OCI-LY7 (cell line): Measurements from ENCODE around the gene NELFA. TPM values are rescaled to one million over a fixed set of nuclear protein-coding genes. Genes with fewer than 3 reads are reported as not detected.
"Not testable (repeated sequence)": the region's sequence is repeated elsewhere in the genome, so short reads cannot be mapped to it uniquely, and the experiment has no call there.

Source experiments
- BruUV-seq: library from RNA; stranded (reverse); fragments of 400-500 nt; replicated peaks from 2 replicates; lab custom pipeline; 2021; lab: Mats Ljungman, UMichigan
- CTCF ChIA-PET: fragments of 300-600 bp; sonication (Branson Sonifier 250); formaldehyde crosslinking; loops from one replicate; lab custom pipeline; 2022; ENCODE audit warnings: antibody characterized with exemption; ENCODE audit not compliant: unreplicated experiment; lab: Charles Lee
- POLR2A ChIA-PET: fragments of 300-600 bp; sonication (Branson Sonifier 250); formaldehyde crosslinking; loops from one replicate; lab custom pipeline; 2022; ENCODE audit warnings: antibody characterized with exemption; lab: Charles Lee
- DNase-seq: peaks from one replicate; pipeline ENCODE4 v3.0.0-alpha.2; 2015; ENCODE audit warnings: low spot score
- H2AFZ ChIP-seq: fragments of 200-600 bp; sonication (generic), shearing (Covaris generic); 2 replicates; pipeline ENCODE4 v1.6.1; 2014; ENCODE audit warnings: mild to moderate bottlenecking, antibody characterized with exemption, low read length, moderate library complexity
- H3K27ac ChIP-seq: fragments of 200-600 bp; sonication (generic); 2 replicates; pipeline ENCODE4 v1.5.1; 2014; ENCODE audit warnings: mixed run types, low read depth, mild to moderate bottlenecking, moderate library complexity, low read length, inconsistent platforms; ENCODE audit not compliant: poor library complexity, severe bottlenecking
- H3K36me3 ChIP-seq: fragments of 200-600 bp; sonication (generic); 2 replicates; pipeline ENCODE4 v1.6.1; 2014; ENCODE audit warnings: mild to moderate bottlenecking, antibody characterized with exemption, low read length, moderate library complexity, mixed read lengths; ENCODE audit not compliant: insufficient read depth
- H3K4me1 ChIP-seq: fragments of 200-600 bp; sonication (generic); 2 replicates; pipeline ENCODE4 v1.5.1; 2014; ENCODE audit warnings: mild to moderate bottlenecking, low read length; ENCODE audit not compliant: insufficient read depth, poor library complexity, severe bottlenecking
- H3K4me2 ChIP-seq: fragments of 200-600 bp; sonication (generic); 2 replicates; pipeline ENCODE4 v1.6.1; 2014; ENCODE audit warnings: mild to moderate bottlenecking, low read length
- H3K4me3 ChIP-seq: fragments of 200-600 bp; sonication (generic); 2 replicates; pipeline ENCODE4 v1.5.1; 2014; ENCODE audit warnings: mild to moderate bottlenecking, low read depth, low read length; ENCODE audit not compliant: poor library complexity, severe bottlenecking
- H3K79me2 ChIP-seq: fragments of 200-600 bp; sonication (generic); 2 replicates; pipeline ENCODE4 v1.6.1; 2016; ENCODE audit warnings: low read depth, mild to moderate bottlenecking, low read length, moderate library complexity, mixed read lengths; ENCODE audit not compliant: insufficient read depth
- H3K9me2 ChIP-seq: fragments of 200-600 bp; sonication (generic); 2 replicates; pipeline ENCODE4 v1.6.1; 2016; ENCODE audit warnings: mild to moderate bottlenecking, low read length, mixed read lengths; ENCODE audit not compliant: insufficient read depth
- H3K9me3 ChIP-seq: fragments of 200-600 bp; sonication (generic); 2 replicates; pipeline ENCODE4 v1.6.1; 2014; ENCODE audit warnings: mild to moderate bottlenecking, mixed run types, low read length, mixed read lengths
- H4K20me1 ChIP-seq: fragments of 200-600 bp; sonication (generic); 2 replicates; pipeline ENCODE4 v1.6.1; 2014; ENCODE audit warnings: mild to moderate bottlenecking, antibody characterized with exemption, low read length, moderate library complexity, mixed read lengths; ENCODE audit not compliant: insufficient read depth
- CTCF ChIP-seq: fragments of 200-600 bp; sonication (generic); conservative IDR thresholded peaks from 2 replicates; pipeline ENCODE4 v1.5.1; 2014; ENCODE audit warnings: mild to moderate bottlenecking, antibody characterized with exemption, low read length, moderate library complexity, mixed read lengths
- EZH2phosphoT487 ChIP-seq: fragments of 200-600 bp; sonication (generic); IDR thresholded peaks from 2 replicates; pipeline ENCODE4 v1.6.1; 2018; ENCODE audit warnings: low read depth, borderline replicate concordance, mild to moderate bottlenecking, mixed run types, antibody characterized with exemption, low read length, moderate library complexity, mixed read lengths
- intact Hi-C: fragments of 100-400 bp; cut with micrococcal nuclease; formaldehyde crosslinking; loops from one replicate; pipeline ENCODE4 v1.10.0; 2022; ENCODE audit not compliant: unreplicated experiment
- total RNA-seq, 2 experiments: library from RNA; depleted of rRNA in 1 of 2; stranded (reverse); fragments of >200 nt in 1 of 2; shearing (Covaris generic) in 1 of 2; gene quantifications; 2 replicates each; pipeline ENCODE4 v1.2.3, GENCODE V29; 2014 to 2022

NELFA gene
- total RNA-seq, 2 experiments from 2014 or later = 45.5 to 45.7 TPM

- Histone ChIP-seq H2AFZ (no peak overlapping the region), H3K9me2 (no peaks in the 10 kb centered on the region), H3K4me3 (no peak overlapping the region), H3K9me3 (peaks cover 27% of the 10 kb centered on the region), H3K4me1 (no peaks in the 10 kb centered on the region), H3K4me2 (no peak overlapping the region), H4K20me1 (no peaks in the 10 kb centered on the region), H3K27ac (no peak overlapping the region), H3K79me2 (peaks cover 60% of the 10 kb centered on the region), H3K36me3 (peaks cover 76% of the 10 kb centered on the region)
- intact Hi-C loops = no loop called here
- POLR2A ChIA-PET = interaction anchor here (0.6 to 1.6 kb wide), 3 partner anchors 14 to 711 kb away, joined by 3 to 8 read pairs (median 5); partner anchors contain the start of gene NELFA
- BruUV-seq = no TSS peak
- CTCF ChIA-PET = no interaction called here
- DNase-seq = no peak
- TF ChIP-seq CTCF (no peak), EZH2phosphoT487 (no peak)
Measured at GRCh38 chr4:1994938-1995337, 13.8 kb downstream of the NELFA start.

DNA sequence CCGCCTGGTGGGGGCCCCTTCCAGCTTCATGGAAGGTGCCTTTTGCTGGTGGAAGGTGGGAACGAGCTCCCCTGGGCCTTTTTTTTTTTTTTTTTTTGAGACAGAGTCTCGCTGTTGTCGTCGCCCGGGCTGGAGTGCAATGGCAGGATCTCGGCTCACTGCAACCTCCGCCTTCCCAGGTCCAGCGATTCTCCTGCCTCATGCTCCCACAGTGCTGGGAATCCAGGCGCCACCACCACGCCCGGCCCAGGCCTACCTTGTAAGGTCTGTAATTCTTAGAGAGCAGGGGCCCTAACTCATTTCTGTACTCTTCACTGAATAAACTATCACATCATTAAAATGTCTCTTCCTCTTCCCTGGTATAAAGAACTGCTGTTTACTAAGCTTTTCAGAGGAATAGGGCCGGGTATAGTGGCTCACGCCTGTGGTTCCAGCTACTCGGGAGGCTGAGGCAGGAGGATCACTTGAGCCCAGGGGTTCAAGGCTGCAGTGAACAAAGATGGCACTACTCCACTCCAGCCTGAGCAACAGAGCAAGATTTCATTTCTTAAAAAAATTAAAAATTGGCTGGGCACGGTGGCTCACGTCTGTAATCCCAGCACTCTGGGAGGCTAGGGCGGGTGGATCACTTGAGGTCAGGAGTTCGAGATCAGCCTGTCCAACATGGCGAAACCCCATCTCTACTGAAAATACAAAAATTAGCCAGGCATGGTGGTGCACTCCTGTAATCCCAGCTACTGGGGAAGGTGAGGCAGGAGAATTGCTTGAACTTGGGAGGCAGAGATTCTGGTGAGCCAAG lies 14.9 kb downstream of the NELFA start:
- DNase-seq, intact Hi-C loops, BruUV-seq, H3K9me2 ChIP-seq, CTCF ChIA-PET, H3K4me1 ChIP-seq, H3K4me3 ChIP-seq, H2AFZ ChIP-seq, H4K20me1 ChIP-seq, H3K27ac ChIP-seq, H3K4me2 ChIP-seq: not testable (repeated sequence)
- H3K36me3 ChIP-seq = peaks cover 75% of the 10 kb centered on the region
- POLR2A ChIA-PET = interaction anchor here (0.7 kb wide), 1 partner anchor 175 kb away, joined by 5 read pairs; no protein-coding TSS in a partner anchor
- H3K9me3 ChIP-seq = peaks cover 27% of the 10 kb centered on the region
- H3K79me2 ChIP-seq = peaks cover 50% of the 10 kb centered on the region

DNA sequence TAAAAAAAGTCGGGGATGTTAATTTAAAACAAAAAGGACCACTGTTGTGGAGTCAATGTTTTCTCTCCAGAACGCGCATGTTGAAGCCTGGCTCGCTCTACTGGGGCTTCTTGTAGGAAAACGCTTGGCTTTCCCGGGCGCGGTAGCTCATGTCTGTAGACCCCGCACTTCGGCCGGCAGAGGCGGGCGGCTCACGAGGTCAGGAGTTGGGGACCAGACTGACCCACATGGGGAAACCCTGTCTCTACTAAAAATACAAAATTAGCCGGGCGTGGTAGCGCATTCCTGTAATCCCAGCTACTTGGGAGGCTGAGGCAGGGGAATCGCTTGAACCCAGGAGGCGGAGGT lies 15.6 kb downstream of the NELFA start:
- peaks cover 74% of the 10 kb centered on the region for H3K36me3 ChIP-seq
- peaks cover 42% of the 10 kb centered on the region for H3K79me2 ChIP-seq
- no peak overlapping the region for H3K4me3 ChIP-seq
- BruUV-seq = no TSS peak
- no peak for DNase-seq
- H3K4me2 ChIP-seq = no peak overlapping the region
- intact Hi-C loops = no loop called here
- H3K27ac ChIP-seq = no peak overlapping the region
- peaks cover 21% of the 10 kb centered on the region for H3K9me3 ChIP-seq
- ChIA-PET CTCF (no interaction called here), POLR2A (no interaction called here)
- no peak overlapping the region for H2AFZ ChIP-seq
- TF ChIP-seq EZH2phosphoT487 = no peak
- no peak for TF ChIP-seq CTCF
- no peaks in the 10 kb centered on the region for H3K9me2 ChIP-seq
- H4K20me1 ChIP-seq = no peaks in the 10 kb centered on the region
- no peaks in the 10 kb centered on the region for H3K4me1 ChIP-seq
